Subcutaneous abdominal adipose tissue (tissue), 5 donors: ENCODE measurements around the gene UBE2E2.

Experiments
- H3K27ac ChIP-seq: one replicate; pipeline ENCODE4 v1.7.0; 2013; ENCODE audit warnings: low read depth, mild to moderate bottlenecking, inconsistent platforms, low read length, moderate library complexity
- H3K27me3 ChIP-seq, 5 donors: one replicate each; pipeline ENCODE4 v1.7.0; 2013; ENCODE audit warnings: low read length in 5 of 5, inconsistent platforms in 1 of 5; ENCODE audit not compliant: control insufficient read depth in 5 of 5, insufficient read depth in 4 of 5
- H3K36me3 ChIP-seq, 5 donors: one replicate each; pipeline ENCODE4 v1.7.0; 2013; ENCODE audit warnings: low read length in 5 of 5; ENCODE audit not compliant: control insufficient read depth in 5 of 5, insufficient read depth in 5 of 5
- H3K4me1 ChIP-seq, 5 donors: one replicate each; pipeline ENCODE4 v1.7.0; 2013; ENCODE audit warnings: low read length in 5 of 5, mild to moderate bottlenecking in 3 of 5, moderate library complexity in 1 of 5; ENCODE audit not compliant: control insufficient read depth in 5 of 5, insufficient read depth in 5 of 5
- H3K4me3 ChIP-seq, 5 donors: one replicate each; pipeline ENCODE4 v1.7.0; 2013; ENCODE audit warnings: low read length in 5 of 5, low read depth in 1 of 5
- H3K9ac ChIP-seq, 5 donors: one replicate each; pipeline ENCODE4 v1.7.0; 2013; ENCODE audit warnings: low read length in 5 of 5, mild to moderate bottlenecking in 4 of 5, moderate library complexity in 3 of 5
- H3K9me3 ChIP-seq, 5 donors: one replicate each; pipeline ENCODE4 v1.7.0; 2013; ENCODE audit warnings: low read length in 5 of 5; ENCODE audit not compliant: control insufficient read depth in 5 of 5
- donor health status: healthy.
- donor health status: healthy.
- donor health status: healthy.
- donor health status: healthy.
- donor health status: healthy.

UBE2E2 gene

DNA sequence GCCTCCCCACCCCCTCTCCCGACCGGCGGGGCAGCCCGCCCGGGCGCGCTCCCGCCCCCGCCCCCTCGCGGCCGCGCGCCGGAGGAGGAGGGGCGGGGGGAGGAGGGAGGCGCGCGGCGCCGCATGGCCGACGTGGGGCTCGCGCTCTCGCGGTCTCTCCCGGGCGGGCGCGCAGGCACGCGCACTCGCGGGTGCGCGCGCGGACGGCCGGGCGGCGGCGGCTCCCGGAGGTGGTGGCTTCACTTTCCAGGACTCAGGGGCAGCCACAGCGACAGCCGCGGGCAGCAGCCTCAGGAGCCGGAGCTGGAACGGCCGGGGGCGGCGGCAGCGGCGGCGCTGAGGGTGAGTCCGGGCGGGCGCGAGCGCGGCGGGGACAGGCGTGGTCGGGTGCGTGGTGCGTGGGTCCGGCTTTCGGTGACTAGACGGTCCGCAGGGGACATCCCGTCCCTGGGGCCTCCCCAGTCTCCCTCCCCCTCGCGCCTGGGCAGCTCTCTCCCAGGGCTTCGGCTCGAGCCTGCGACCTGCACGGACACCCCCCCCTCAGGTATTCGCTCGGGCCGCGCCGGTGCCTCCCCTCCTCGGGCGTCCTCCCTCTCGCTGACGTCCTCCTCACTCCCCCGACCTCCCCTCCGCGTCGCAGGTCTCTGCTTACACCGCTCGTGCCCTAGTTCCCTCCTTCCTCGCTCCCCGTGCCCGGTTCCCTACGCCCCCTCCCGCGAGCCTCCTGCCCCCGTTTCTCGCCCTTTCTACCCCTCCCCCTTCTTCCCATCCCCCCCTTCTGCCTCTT lies at the start of gene UBE2E2:
Gene UBE2E2 (plus strand): TSS at position 407 of the 787 bp plus-strand sequence.
- Histone ChIP-seq H3K4me3 (peak within 1 kb of the TSS; percentile 80 to 95 (median 91)), H3K27ac (peak within 1 kb of the TSS; percentile 92), H3K27me3 (no peaks in the 10 kb centered on the region), H3K4me1 (peaks cover 2 to 38% (median 31%) of the 10 kb centered on the region in 5 donors), H3K9ac (peak within 1 kb of the TSS; percentile 74 to 92 (median 86)), H3K9me3 (no peaks in the 10 kb centered on the region), H3K36me3 (no peaks in the 10 kb centered on the region)

DNA sequence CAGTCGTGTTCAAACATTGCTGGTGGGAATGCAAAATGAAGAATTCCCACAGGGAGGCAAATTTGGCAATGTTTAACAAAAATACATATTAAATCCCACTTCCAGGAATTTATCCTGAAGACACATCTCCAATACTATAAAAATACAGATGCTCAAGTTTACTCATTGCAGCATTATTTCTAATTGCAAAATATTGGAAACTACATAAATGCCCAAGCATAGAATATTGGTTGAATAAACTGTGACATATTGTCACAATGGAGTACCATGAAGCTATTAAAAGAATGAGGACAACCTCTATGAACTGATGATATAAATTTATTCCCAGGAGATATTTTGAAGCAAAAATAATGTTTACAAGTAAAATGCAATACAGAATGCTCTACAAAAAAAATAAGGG lies 49.7 kb upstream of the UBE2E2 start:
- Histone ChIP-seq H3K9me3 (peaks cover 0 to 4% (median 0%) of the 10 kb centered on the region in 5 donors), H3K27ac (no peak overlapping the region)

DNA sequence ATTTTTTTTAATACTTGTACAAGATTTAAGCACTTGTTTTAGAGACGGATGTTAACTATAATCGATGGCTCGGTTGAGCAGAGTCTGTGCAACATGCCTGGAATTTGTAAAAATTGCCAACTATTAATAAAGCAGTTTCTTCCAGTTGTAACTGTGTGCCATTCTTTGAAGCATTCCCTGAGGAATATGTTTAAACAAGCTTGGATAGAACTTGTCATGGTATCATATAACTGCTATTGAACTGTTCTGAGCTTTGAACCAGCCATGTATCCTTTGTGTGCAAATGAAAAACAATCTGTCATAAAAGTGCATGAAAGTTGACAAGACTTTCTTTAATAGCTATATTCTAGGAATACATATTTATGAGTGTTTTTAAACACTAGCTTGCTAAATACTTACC lies 45.8 kb upstream of the UBE2E2 start:
- H3K9ac ChIP-seq: no peak overlapping the region
- no peak overlapping the region for H3K27ac ChIP-seq
- no peaks in the 10 kb centered on the region for H3K36me3 ChIP-seq
- no peaks in the 10 kb centered on the region for H3K27me3 ChIP-seq
- H3K9me3 ChIP-seq: peaks cover 0 to 4% (median 0%) of the 10 kb centered on the region in 5 donors
- no peak overlapping the region for H3K4me3 ChIP-seq
- H3K4me1 ChIP-seq: peaks cover 0 to 6% (median 0%) of the 10 kb centered on the region in 5 donors

More for the DNA sequence above, 49.7 kb upstream of the UBE2E2 start:
- no peak overlapping the region for H3K4me3 ChIP-seq
- H3K36me3 ChIP-seq: no peaks in the 10 kb centered on the region
- H3K9ac ChIP-seq: no peak overlapping the region
- H3K27me3 ChIP-seq: no peaks in the 10 kb centered on the region
- H3K4me1 ChIP-seq: peaks cover 0 to 6% (median 0%) of the 10 kb centered on the region in 5 donors

DNA sequence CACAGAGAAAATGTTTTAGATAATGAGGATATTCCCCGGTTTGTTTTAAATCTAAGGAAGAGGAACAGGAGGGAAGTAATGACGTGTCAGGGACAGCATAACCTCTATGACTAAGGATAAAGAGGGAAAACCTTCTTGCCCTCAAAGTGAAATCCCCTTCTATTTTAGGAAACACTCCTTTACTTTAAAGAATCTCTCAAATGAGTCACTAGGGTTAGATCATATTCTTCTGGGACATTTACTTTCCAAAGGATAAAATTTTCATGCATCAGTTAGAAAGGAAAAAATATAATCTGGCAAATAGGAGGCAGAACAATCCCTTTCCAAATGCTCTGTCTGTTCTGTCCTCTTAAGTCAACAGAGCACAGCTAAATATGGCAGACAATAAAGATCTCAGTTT lies 43.2 kb upstream of the UBE2E2 start:
- Histone ChIP-seq H3K27ac (no peak overlapping the region), H3K27me3 (no peaks in the 10 kb centered on the region), H3K36me3 (no peaks in the 10 kb centered on the region), H3K9me3 (peaks cover 0 to 1% (median 0%) of the 10 kb centered on the region in 5 donors), H3K4me3 (no peak overlapping the region), H3K4me1 (peaks cover 0 to 6% (median 0%) of the 10 kb centered on the region in 5 donors), H3K9ac (no peak overlapping the region)

GRCh38 chr3:23161308-23161707 lies 41.8 kb upstream of the UBE2E2 start:
- H3K27me3 ChIP-seq: no peaks in the 10 kb centered on the region
- H3K27ac ChIP-seq: no peak overlapping the region
- no peaks in the 10 kb centered on the region for H3K9me3 ChIP-seq
- H3K36me3 ChIP-seq: no peaks in the 10 kb centered on the region
- H3K4me1 ChIP-seq: peaks cover 0 to 7% (median 3%) of the 10 kb centered on the region in 5 donors
- H3K9ac ChIP-seq: no peak overlapping the region
- no peak overlapping the region for H3K4me3 ChIP-seq

DNA sequence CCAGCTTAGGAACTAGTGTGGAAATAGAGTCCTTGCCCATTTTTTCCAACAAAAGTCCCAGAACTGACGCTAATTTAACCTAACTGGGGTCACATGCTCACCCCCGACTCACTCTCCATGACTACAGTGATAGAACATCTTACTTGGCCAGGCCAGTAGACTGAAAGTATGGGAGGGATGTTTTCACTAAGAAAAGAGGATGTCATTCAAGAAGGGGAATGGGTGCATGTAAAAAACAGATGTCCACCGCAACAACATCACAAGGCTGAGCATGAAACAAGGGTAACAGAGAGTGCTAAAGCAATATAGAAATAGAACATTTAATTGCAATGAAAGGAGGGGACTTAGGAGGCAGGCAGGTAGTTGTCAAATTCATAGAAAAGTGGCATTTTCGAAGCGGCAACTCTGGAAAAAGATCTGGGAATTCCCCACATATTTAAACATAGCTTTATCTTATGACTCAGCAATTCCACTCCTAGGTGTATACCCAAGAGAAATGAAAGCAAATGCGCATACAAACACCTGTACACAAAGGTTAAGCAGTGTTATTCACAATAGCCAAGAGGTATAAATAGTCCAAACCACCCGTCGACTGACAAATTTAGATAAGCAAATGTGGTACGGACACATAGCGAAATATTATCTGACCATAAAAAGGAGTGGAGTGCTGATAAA lies 41.1 kb upstream of the UBE2E2 start:
- H3K9me3 ChIP-seq: no peaks in the 10 kb centered on the region
- H3K27ac ChIP-seq: no peak overlapping the region
- no peaks in the 10 kb centered on the region for H3K27me3 ChIP-seq
- peaks cover 0 to 9% (median 9%) of the 10 kb centered on the region in 5 donors for H3K4me1 ChIP-seq
- H3K9ac ChIP-seq: no peak overlapping the region
- H3K36me3 ChIP-seq: no peaks in the 10 kb centered on the region
- H3K4me3 ChIP-seq: no peak overlapping the region

DNA sequence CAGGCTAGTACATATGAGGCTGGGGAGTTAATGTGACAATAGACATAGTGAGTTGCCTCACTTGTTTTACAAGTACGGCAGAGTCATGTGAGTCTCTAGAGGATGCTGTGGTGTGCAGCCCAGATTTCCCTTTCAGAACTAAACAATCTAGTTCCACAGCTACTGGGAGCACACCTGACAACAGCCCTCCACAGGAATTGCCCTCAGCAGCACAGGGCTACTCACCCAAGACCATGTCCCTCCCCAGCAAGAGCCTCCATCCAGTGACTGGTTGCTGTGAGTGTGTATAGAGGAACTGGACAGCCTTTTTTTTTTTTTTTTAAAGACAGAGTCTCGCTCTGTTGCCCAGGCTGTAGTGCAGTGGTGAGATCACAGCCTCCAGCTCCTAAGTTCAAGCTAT lies 40.2 kb upstream of the UBE2E2 start:
- H3K9ac ChIP-seq: no peak overlapping the region

DNA sequence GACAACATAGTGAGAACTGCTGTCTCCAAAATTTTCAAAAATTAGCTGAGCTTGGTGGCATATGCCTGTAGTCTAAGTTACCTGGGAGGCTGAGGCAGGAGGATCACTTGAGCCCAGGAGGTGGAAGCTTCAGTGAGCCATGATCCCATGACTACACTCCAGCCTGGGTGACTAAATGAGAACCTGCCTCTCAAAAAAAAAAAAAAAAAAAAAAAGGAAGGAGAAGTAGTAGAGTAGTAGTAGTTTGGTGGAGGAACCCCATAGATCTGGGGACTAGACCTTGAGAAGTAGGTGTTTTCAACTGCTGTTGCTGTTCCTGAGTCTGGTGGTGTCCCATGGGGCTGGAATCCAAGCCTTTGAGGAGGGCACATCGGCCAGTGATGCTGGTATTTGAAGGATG lies 38.4 kb upstream of the UBE2E2 start:
- H3K27me3 ChIP-seq: no peaks in the 10 kb centered on the region
- peaks cover 0 to 12% (median 9%) of the 10 kb centered on the region in 5 donors for H3K4me1 ChIP-seq
- no peak overlapping the region for H3K4me3 ChIP-seq
- no peak overlapping the region for H3K9ac ChIP-seq
- H3K9me3 ChIP-seq: no peaks in the 10 kb centered on the region
- no peaks in the 10 kb centered on the region for H3K36me3 ChIP-seq
- H3K27ac ChIP-seq: no peak overlapping the region

More for the DNA sequence above, 40.2 kb upstream of the UBE2E2 start:
- no peak overlapping the region for H3K4me3 ChIP-seq
- H3K27me3 ChIP-seq: no peaks in the 10 kb centered on the region
- no peak overlapping the region for H3K27ac ChIP-seq
- peaks cover 0 to 12% (median 9%) of the 10 kb centered on the region in 5 donors for H3K4me1 ChIP-seq
- no peaks in the 10 kb centered on the region for H3K9me3 ChIP-seq
- H3K36me3 ChIP-seq: no peaks in the 10 kb centered on the region

DNA sequence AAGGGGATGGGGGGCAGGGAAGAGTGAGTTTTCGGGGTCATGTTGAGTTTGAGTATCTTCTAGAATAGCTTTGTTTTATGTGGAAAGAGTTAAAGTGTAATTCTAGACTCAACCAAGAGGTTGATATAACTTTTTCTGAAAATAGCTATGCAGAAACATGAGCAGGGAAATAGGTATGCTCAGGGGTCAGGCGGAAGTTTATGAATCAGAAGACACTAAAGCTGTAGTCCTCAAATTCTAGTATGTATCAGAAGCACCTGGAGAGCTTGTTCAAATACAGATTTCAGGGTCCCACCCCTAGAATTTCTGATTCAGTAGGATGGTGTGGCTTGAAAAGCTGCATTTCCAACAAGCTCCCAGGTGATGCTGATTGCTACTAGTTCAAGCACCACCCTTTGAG lies 37.6 kb upstream of the UBE2E2 start:
- H3K9ac ChIP-seq: no peak overlapping the region
- H3K27ac ChIP-seq: no peak overlapping the region
- H3K4me1 ChIP-seq: peaks cover 0 to 12% (median 9%) of the 10 kb centered on the region in 5 donors
- H3K36me3 ChIP-seq: no peaks in the 10 kb centered on the region
- H3K4me3 ChIP-seq: no peak overlapping the region
- no peaks in the 10 kb centered on the region for H3K27me3 ChIP-seq
- H3K9me3 ChIP-seq: no peaks in the 10 kb centered on the region

DNA sequence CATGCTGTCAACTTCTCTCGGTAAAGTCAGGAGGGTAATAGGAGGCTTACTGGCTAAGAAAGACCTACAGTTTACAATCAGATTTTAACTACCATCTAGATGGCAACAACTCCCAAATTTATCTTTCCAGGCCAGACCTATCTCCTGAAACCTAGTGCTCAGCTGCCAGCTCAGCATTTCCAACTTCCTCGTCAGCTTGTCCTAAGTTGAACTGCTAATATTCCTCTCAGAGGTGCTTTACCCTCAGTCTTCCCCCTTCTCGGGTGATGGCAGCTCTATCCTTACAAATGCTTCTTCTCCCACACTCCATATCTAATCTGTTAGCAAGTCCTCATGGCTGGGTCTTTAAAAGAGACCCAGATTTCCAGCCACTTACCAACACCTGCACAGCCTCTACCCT lies 36.9 kb upstream of the UBE2E2 start:
- Histone ChIP-seq H3K4me3 (no peak overlapping the region), H3K36me3 (no peaks in the 10 kb centered on the region), H3K9ac (no peak overlapping the region), H3K4me1 (peaks cover 0 to 12% (median 9%) of the 10 kb centered on the region in 5 donors), H3K27ac (no peak overlapping the region), H3K9me3 (no peaks in the 10 kb centered on the region), H3K27me3 (no peaks in the 10 kb centered on the region)
